ENCODE measurements around the gene NDUFS3.

- no peak for TF ChIP-seq CTCF (IDR thresholded peaks at IDR 0.05)
- no peak for TF ChIP-seq ZFX (IDR thresholded peaks at IDR 0.05; ENCODE audit: borderline replicate concordance)
Measured at GRCh38 chr11:47541070-47541469, 37.8 kb upstream of the NDUFS3 start.
